ENCODE measurements around the gene CLASP1. TPM values are rescaled to one million over a fixed set of nuclear protein-coding genes. Genes with fewer than 3 reads are reported as not detected.
"Not testable (repeated sequence)": the region's sequence is repeated elsewhere in the genome, so short reads cannot be mapped to it uniquely, and the experiment has no call there.

Gene CLASP1
- total RNA-seq, 2 experiments from 2014 or later, result 122 to 126 TPM

GRCh38 chr2:121469356-121469755 lies 179.9 kb downstream of the CLASP1 start:
- peaks cover 15% of the 10 kb centered on the region for H3K4me1 Mint-ChIP-seq (ENCODE audit: low read depth)
- H3K36me3 Mint-ChIP-seq, result peaks cover 57% of the 10 kb centered on the region
- H3K4me3 Mint-ChIP-seq, result no peak overlapping the region
- ChIA-PET CTCF (interaction anchor here (1.7 kb wide), 1 partner anchor 13 kb away, joined by 5 read pairs; no protein-coding TSS in a partner anchor), POLR2A (no interaction called here)
- H3K27me3 Mint-ChIP-seq, result no peaks in the 10 kb centered on the region
- no peak overlapping the region for H3K27ac Mint-ChIP-seq
- intact Hi-C loops (cut with micrococcal nuclease), result no loop called here
- no peak for DNase-seq
- H3K9me3 Mint-ChIP-seq, result no peaks in the 10 kb centered on the region

GRCh38 chr2:121468936-121469335 lies 180.3 kb downstream of the CLASP1 start:
- POLR2A ChIA-PET, result no interaction called here
- Mint-ChIP-seq H3K27me3 (no peaks in the 10 kb centered on the region), H3K27ac (no peak overlapping the region), H3K9me3 (no peaks in the 10 kb centered on the region), H3K4me1 (ENCODE audit: low read depth) (peaks cover 12% of the 10 kb centered on the region), H3K36me3 (peaks cover 57% of the 10 kb centered on the region), H3K4me3 (no peak overlapping the region)
- intact Hi-C loops (cut with micrococcal nuclease), result no loop called here
- CTCF ChIA-PET, result interaction anchor here (1.7 kb wide), 1 partner anchor 12 kb away, joined by 5 read pairs; no protein-coding TSS in a partner anchor
- no peak for DNase-seq

GRCh38 chr2:121459291-121459690 lies 190.0 kb downstream of the CLASP1 start:
- no peaks in the 10 kb centered on the region for H3K4me1 Mint-ChIP-seq (ENCODE audit: low read depth)
- H3K27me3 Mint-ChIP-seq, result no peaks in the 10 kb centered on the region
- no peak for DNase-seq
- no peak overlapping the region for H3K27ac Mint-ChIP-seq
- no peaks in the 10 kb centered on the region for H3K9me3 Mint-ChIP-seq
- H3K36me3 Mint-ChIP-seq, result peaks cover 41% of the 10 kb centered on the region
- intact Hi-C loops (cut with micrococcal nuclease), result no loop called here
- H3K4me3 Mint-ChIP-seq, result no peak overlapping the region
- ChIA-PET POLR2A (no interaction called here), CTCF (interaction anchor here (0.6 to 2.5 kb wide), 2 partner anchors 57 to 183 kb away, joined by 3 to 6 read pairs; no protein-coding TSS in a partner anchor)

- intact Hi-C loops (cut with micrococcal nuclease), result no loop called here
- no peak for DNase-seq
- H3K27me3 Mint-ChIP-seq, result no peaks in the 10 kb centered on the region
- no peaks in the 10 kb centered on the region for H3K4me1 Mint-ChIP-seq (ENCODE audit: low read depth)
- no peaks in the 10 kb centered on the region for H3K9me3 Mint-ChIP-seq
- CTCF ChIA-PET, result interaction anchor here (1.4 kb wide), 1 partner anchor 13 kb away, joined by 5 read pairs; no protein-coding TSS in a partner anchor
- POLR2A ChIA-PET, result no interaction called here
- peaks cover 43% of the 10 kb centered on the region for H3K36me3 Mint-ChIP-seq
- H3K27ac Mint-ChIP-seq, result no peak overlapping the region
- no peak overlapping the region for H3K4me3 Mint-ChIP-seq
Observed at GRCh38 chr2:121456325-121456724, 192.9 kb downstream of the CLASP1 start.

- no peaks in the 10 kb centered on the region for H3K4me1 Mint-ChIP-seq (ENCODE audit: low read depth)
- H3K36me3 Mint-ChIP-seq, result peaks cover 42% of the 10 kb centered on the region
- no peaks in the 10 kb centered on the region for H3K27me3 Mint-ChIP-seq
- intact Hi-C loops (cut with micrococcal nuclease), result no loop called here
- CTCF ChIA-PET, result no interaction called here
- no peak overlapping the region for H3K4me3 Mint-ChIP-seq
- H3K9me3 Mint-ChIP-seq, result no peaks in the 10 kb centered on the region
- POLR2A ChIA-PET, result no interaction called here
- no peak for DNase-seq
- no peak overlapping the region for H3K27ac Mint-ChIP-seq
Observed at GRCh38 chr2:121455446-121455845, 193.8 kb downstream of the CLASP1 start.

GRCh38 chr2:121454549-121455090 lies 194.6 kb downstream of the CLASP1 start:
- Mint-ChIP-seq H3K27ac (no peak overlapping the region), H3K36me3 (peaks cover 41% of the 10 kb centered on the region), H3K4me3 (no peak overlapping the region), H3K9me3 (no peaks in the 10 kb centered on the region), H3K27me3 (no peaks in the 10 kb centered on the region), H3K4me1 (ENCODE audit: low read depth) (no peaks in the 10 kb centered on the region)
- ChIA-PET POLR2A (no interaction called here), CTCF (no interaction called here)
- DNase-seq, result no peak
- intact Hi-C loops (cut with micrococcal nuclease), result no loop called here

GRCh38 chr2:121451398-121451797 lies 197.9 kb downstream of the CLASP1 start:
- Mint-ChIP-seq H3K27me3 (no peaks in the 10 kb centered on the region), H3K4me3 (no peak overlapping the region), H3K36me3 (peaks cover 55% of the 10 kb centered on the region), H3K27ac (no peak overlapping the region), H3K9me3 (no peaks in the 10 kb centered on the region), H3K4me1 (ENCODE audit: low read depth) (no peaks in the 10 kb centered on the region)
- no peak for DNase-seq
- intact Hi-C loops (cut with micrococcal nuclease), result no loop called here
- ChIA-PET CTCF (no interaction called here), POLR2A (no interaction called here)

GRCh38 chr2:121450301-121450700 lies 199.0 kb downstream of the CLASP1 start:
- Mint-ChIP-seq H3K27ac (no peak overlapping the region), H3K9me3 (no peaks in the 10 kb centered on the region), H3K36me3 (peaks cover 57% of the 10 kb centered on the region), H3K27me3 (no peaks in the 10 kb centered on the region), H3K4me3 (no peak overlapping the region), H3K4me1 (ENCODE audit: low read depth) (no peaks in the 10 kb centered on the region)
- DNase-seq, result no peak
- ChIA-PET CTCF (no interaction called here), POLR2A (no interaction called here)
- intact Hi-C loops (cut with micrococcal nuclease), result no loop called here

GRCh38 chr2:121446647-121447241 lies 202.5 kb downstream of the CLASP1 start:
- H3K27ac Mint-ChIP-seq, result no peak overlapping the region
- H3K4me1 Mint-ChIP-seq (ENCODE audit: low read depth), result no peaks in the 10 kb centered on the region
- H3K36me3 Mint-ChIP-seq, result peaks cover 68% of the 10 kb centered on the region
- intact Hi-C loops (cut with micrococcal nuclease), result no loop called here
- no peaks in the 10 kb centered on the region for H3K27me3 Mint-ChIP-seq
- ChIA-PET POLR2A (no interaction called here), CTCF (interaction anchor here (0.7 kb wide), 1 partner anchor 91 kb away, joined by 3 read pairs; no protein-coding TSS in a partner anchor)
- no peaks in the 10 kb centered on the region for H3K9me3 Mint-ChIP-seq
- DNase-seq, result no peak
- H3K4me3 Mint-ChIP-seq, result no peak overlapping the region

- CTCF ChIA-PET, result interaction anchor here (0.9 kb wide), 1 partner anchor 41 kb away, joined by 4 read pairs; no protein-coding TSS in a partner anchor
Observed at GRCh38 chr2:121442889-121443288, 206.4 kb downstream of the CLASP1 start.

GRCh38 chr2:121438290-121438689 lies 211.0 kb downstream of the CLASP1 start:
- H3K27me3 Mint-ChIP-seq; H3K9me3 Mint-ChIP-seq; DNase-seq; intact Hi-C loops (cut with micrococcal nuclease); H3K27ac Mint-ChIP-seq; CTCF ChIA-PET; H3K4me3 Mint-ChIP-seq; H3K4me1 Mint-ChIP-seq (ENCODE audit: low read depth): not testable (repeated sequence)
- POLR2A ChIA-PET, result interaction anchor here (0.5 kb wide), 1 partner anchor 106 kb away, joined by 3 read pairs; no protein-coding TSS in a partner anchor
- peaks cover 35% of the 10 kb centered on the region for H3K36me3 Mint-ChIP-seq

More at GRCh38 chr2:121442889-121443288, 206.4 kb downstream of the CLASP1 start:
- intact Hi-C loops (cut with micrococcal nuclease), result no loop called here
- POLR2A ChIA-PET, result no interaction called here
- Mint-ChIP-seq H3K36me3 (peaks cover 65% of the 10 kb centered on the region), H3K4me3 (no peak overlapping the region), H3K9me3 (no peaks in the 10 kb centered on the region), H3K27ac (no peak overlapping the region), H3K27me3 (no peaks in the 10 kb centered on the region), H3K4me1 (ENCODE audit: low read depth) (no peaks in the 10 kb centered on the region)
- DNase-seq, result no peak

GRCh38 chr2:121436918-121437317 lies 212.3 kb downstream of the CLASP1 start:
- DNase-seq, result no peak
- no peaks in the 10 kb centered on the region for H3K9me3 Mint-ChIP-seq
- no peaks in the 10 kb centered on the region for H3K4me1 Mint-ChIP-seq (ENCODE audit: low read depth)
- H3K36me3 Mint-ChIP-seq, result peaks cover 28% of the 10 kb centered on the region
- no peaks in the 10 kb centered on the region for H3K27me3 Mint-ChIP-seq
- ChIA-PET CTCF (no interaction called here), POLR2A (no interaction called here)
- H3K4me3 Mint-ChIP-seq, result no peak overlapping the region
- intact Hi-C loops (cut with micrococcal nuclease), result no loop called here
- no peak overlapping the region for H3K27ac Mint-ChIP-seq

GRCh38 chr2:121435790-121436189 lies 213.5 kb downstream of the CLASP1 start:
- no peaks in the 10 kb centered on the region for H3K9me3 Mint-ChIP-seq
- POLR2A ChIA-PET, result no interaction called here
- H3K27me3 Mint-ChIP-seq, result no peaks in the 10 kb centered on the region
- no peaks in the 10 kb centered on the region for H3K4me1 Mint-ChIP-seq (ENCODE audit: low read depth)
- H3K4me3 Mint-ChIP-seq, result no peak overlapping the region
- no peak overlapping the region for H3K27ac Mint-ChIP-seq
- peaks cover 24% of the 10 kb centered on the region for H3K36me3 Mint-ChIP-seq
- CTCF ChIA-PET, result no interaction called here
- DNase-seq, result no peak
- intact Hi-C loops (cut with micrococcal nuclease), result no loop called here

All from activated CD4-positive, alpha-beta memory T cell treated with anti-CD3 and anti-CD28 coated beads for 36 hours (primary cell).